K562 (cell line): Measurements from ENCODE around the gene RNU6-9. TPM values are rescaled to one million over a fixed set of nuclear protein-coding genes. Genes with fewer than 3 reads are reported as not detected.

ENCODE experiments used
- CEBPB ChIP-seq: fragments of 450-650 bp; IDR thresholded peaks from 2 replicates; pipeline ENCODE4 v1.6.1; 2016; ENCODE audit warnings: missing genetic modification characterization, missing compliant biosample characterization
- CTCFL ChIP-seq: IDR thresholded peaks from 2 replicates; pipeline ENCODE4 v1.6.1; 2011; ENCODE audit warnings: borderline replicate concordance, low read depth, mild to moderate bottlenecking, moderate library complexity, low read length; ENCODE audit not compliant: insufficient read depth, poor library complexity, severe bottlenecking
- GTF2F1 ChIP-seq: IDR thresholded peaks from 2 replicates; pipeline ENCODE4 v1.6.1; 2011; ENCODE audit warnings: low read depth, low read length, improper control_type of control experiment
- HDAC6 ChIP-seq: IDR thresholded peaks from 2 replicates; pipeline ENCODE4 v1.6.1; 2012; ENCODE audit warnings: low read depth, mild to moderate bottlenecking, control low read depth, inconsistent platforms, low read length, moderate library complexity
- IRF2 ChIP-seq: sonication (generic); formaldehyde crosslinking; IDR thresholded peaks from 2 replicates; pipeline ENCODE4 v1.8.1; 2022; ENCODE audit warnings: mild to moderate bottlenecking, missing genetic modification reagents
- KHSRP ChIP-seq: fragments of 450-650 bp; IDR thresholded peaks from 2 replicates; pipeline ENCODE4 v1.6.1; 2017
- NFYB ChIP-seq: IDR thresholded peaks from 2 replicates; pipeline ENCODE4 v1.6.1; 2011; ENCODE audit warnings: mild to moderate bottlenecking, moderate library complexity; ENCODE audit not compliant: insufficient read length; ENCODE audit errors: extremely low read depth
- PCBP1 ChIP-seq: fragments of 200-400 bp; formaldehyde crosslinking; IDR thresholded peaks from 2 replicates; pipeline ENCODE4 v1.6.1; 2018; ENCODE audit warnings: mild to moderate bottlenecking, low read depth, low read length; ENCODE audit not compliant: poor library complexity, severe bottlenecking
- PTBP1 ChIP-seq: fragments of 200-400 bp; formaldehyde crosslinking; IDR thresholded peaks from 2 replicates; pipeline ENCODE4 v1.6.1; 2017; ENCODE audit warnings: low read depth, low read length
- RBM14 ChIP-seq: fragments of 200-400 bp; formaldehyde crosslinking; IDR thresholded peaks from 2 replicates; pipeline ENCODE4 v1.6.1; 2018; ENCODE audit warnings: low read depth, mild to moderate bottlenecking, low read length, moderate library complexity, borderline replicate concordance; ENCODE audit not compliant: insufficient read depth
- SAFB ChIP-seq: fragments of 200-400 bp; formaldehyde crosslinking; IDR thresholded peaks from 2 replicates; pipeline ENCODE4 v1.6.1; 2017; ENCODE audit warnings: low read depth, low read length, borderline replicate concordance
- SMAD2 ChIP-seq: fragments of 150-350 bp; IDR thresholded peaks from 2 replicates; pipeline ENCODE4 v1.6.1; 2014; ENCODE audit warnings: low read depth, mild to moderate bottlenecking, low read length
- TEAD1 ChIP-seq, 2 experiments: fragments of 450-650 bp in 1 of 2; sonication (generic) in 1 of 2; formaldehyde crosslinking; IDR thresholded peaks; 2 replicates each; pipeline versions ENCODE4 v1.4.0 to v1.8.0; 2020 to 2022; ENCODE audit warnings: mild to moderate bottlenecking in 2 of 2, missing genetic modification reagents in 1 of 2
- TOE1 ChIP-seq, 2 experiments: fragments of 450-650 bp in 1 of 2; sonication (generic) in 1 of 2; formaldehyde crosslinking in 1 of 2; IDR thresholded peaks; 2 replicates each; pipeline versions ENCODE4 v1.7.1 to v1.8.0; 2016 to 2022; ENCODE audit warnings: borderline replicate concordance in 2 of 2, mild to moderate bottlenecking in 2 of 2, antibody characterized with exemption in 1 of 2, inconsistent platforms in 1 of 2, low read depth in 1 of 2, missing genetic modification reagents in 1 of 2, moderate library complexity in 1 of 2
- U2AF1 ChIP-seq: fragments of 200-400 bp; formaldehyde crosslinking; optimal IDR thresholded peaks from 2 replicates; pipeline ENCODE3; 2017; ENCODE audit warnings: mild to moderate bottlenecking, low read depth, low read length, moderate library complexity
- ZNF124 ChIP-seq: sonication (generic); formaldehyde crosslinking; IDR thresholded peaks from 2 replicates; pipeline ENCODE4 v1.8.1; 2022; ENCODE audit warnings: missing genetic modification reagents
- ZNF436 ChIP-seq: fragments of 250-450, 450-650 bp; sonication (Bioruptor Pico); formaldehyde crosslinking; IDR thresholded peaks from 2 replicates; pipeline ENCODE4 v1.7.0; 2020; ENCODE audit warnings: mild to moderate bottlenecking
- ZNF75A ChIP-seq: fragments of 450-650 bp; formaldehyde crosslinking; IDR thresholded peaks from 2 replicates; pipeline ENCODE4 v1.4.0; 2020; ENCODE audit warnings: mild to moderate bottlenecking
- polyA plus RNA-seq, 8 experiments: library from polyadenylated mRNA; depleted of rRNA in 4 of 8; stranded (reverse) in 5 of 8; unstranded in 3 of 8; fragments of >200 nt; fragmentation: Nextera tagmentation in 2 of 8; fragmentation: Illumina TruSeq in 1 of 8; extraction: Ambion mirVana in 2 of 8; extraction: Trizol in 1 of 8; gene quantifications; 2 replicates each; pipeline versions ENCODE4 v1.2.1 to v1.2.3, GENCODE V29; 2011 to 2014; ENCODE audit warnings: inconsistent platforms in 1 of 8, missing spikeins in 1 of 8
- total RNA-seq, 7 experiments: library from RNA; depleted of rRNA in 6 of 7; stranded (reverse); fragments of >200 nt in 6 of 7; fragmentation: Illumina TruSeq in 2 of 7; extraction: Trizol in 2 of 7; gene quantifications; 2 replicates each; pipeline versions ENCODE4 v1.2.1 to v1.2.3, GENCODE V29; 2011 to 2021; ENCODE audit warnings: low replicate concordance in 1 of 7

The RNU6-9 gene
- total and polyA plus RNA-seq, 9 of the 15 experiments (the other 6 are each of a cell fraction or from before 2014, with no cell fraction given), result not detected

GRCh38 chr19:867855-868457 lies 25.3 kb upstream of the RNU6-9 start (continued):
- TF ChIP-seq TOE1 (IDR thresholded peaks at IDR 0.05; ENCODE audit: borderline replicate concordance), result no peak
- 0 out of 2 replicates have a peak, but pooled peaks have one; percentile 14 for TF ChIP-seq TOE1 (CRISPR knock-in tag; IDR thresholded peaks at IDR 0.05; ENCODE audit: borderline replicate concordance, low read depth)
- no peak for TF ChIP-seq ZNF75A
- no peak for TF ChIP-seq CTCFL
- TF ChIP-seq IRF2 (CRISPR knock-in tag), result 0 out of 2 replicates have a peak, but pooled peaks have one; percentile 21
- no peak for TF ChIP-seq KHSRP
- peak; percentile 28; the same call in 1 of the 2 replicates for TF ChIP-seq HDAC6
- TF ChIP-seq RBM14, result 0 out of 2 replicates have a peak, but pooled peaks have one; percentile 70
- no peak for TF ChIP-seq U2AF1
- TF ChIP-seq SAFB, result no peak
- peak; percentile 28 for TF ChIP-seq PCBP1
- no peak for TF ChIP-seq ZNF124 (CRISPR knock-in tag)
- no peak for TF ChIP-seq TEAD1 (CRISPR knock-in tag; IDR thresholded peaks at IDR 0.05)
- TF ChIP-seq SMAD2, result no peak
- TF ChIP-seq PTBP1, result no peak
- no peak for TF ChIP-seq GTF2F1
- no peak for TF ChIP-seq NFYB
- TF ChIP-seq CEBPB (tag), result no peak
- no peak for TF ChIP-seq ZNF436 (CRISPR knock-in tag)
